ENCODE results near the gene ABHD15.

The ABHD15 gene

GRCh38 chr17:29566473-29567303 lies at the start of gene ABHD15:
Gene ABHD15, minus strand, starts transcription at chr17:29567037. Its CDS starts 71 bp downstream, at chr17:29566966.
- DNase-seq = peak; percentile 25 to 70 (median 50)

GRCh38 chr17:29615492-29616299 lies 48.9 kb upstream of the ABHD15 start:
- peak; percentile 64 to 87 (median 77) for DNase-seq

- peak; percentile 42 to 78 (median 57) for DNase-seq
Measured at GRCh38 chr17:29615048-29615385, 48.2 kb upstream of the ABHD15 start.

GRCh38 chr17:29614349-29615047 lies 47.7 kb upstream of the ABHD15 start:
- DNase-seq = no peak

- no peak for DNase-seq
Measured at GRCh38 chr17:29613856-29614255, 47.0 kb upstream of the ABHD15 start.

GRCh38 chr17:29613352-29613837 lies 46.6 kb upstream of the ABHD15 start:
- DNase-seq = peak; percentile 72 to 91 (median 89)

- no peak for DNase-seq
Measured at GRCh38 chr17:29612404-29613280, 45.8 kb upstream of the ABHD15 start.

GRCh38 chr17:29612094-29612403 lies 45.2 kb upstream of the ABHD15 start:
- DNase-seq = no peak

GRCh38 chr17:29611351-29612093 lies 44.7 kb upstream of the ABHD15 start:
- DNase-seq = no peak

GRCh38 chr17:29610395-29610794 lies 43.6 kb upstream of the ABHD15 start:
- DNase-seq = no peak

- DNase-seq = no peak
Measured at GRCh38 chr17:29608986-29609385, 42.1 kb upstream of the ABHD15 start.

- DNase-seq = no peak
Measured at GRCh38 chr17:29607557-29608195, 40.8 kb upstream of the ABHD15 start.

GRCh38 chr17:29603109-29603674 lies 36.4 kb upstream of the ABHD15 start:
- DNase-seq = no peak

- no peak for DNase-seq
Measured at GRCh38 chr17:29597361-29598172, 30.7 kb upstream of the ABHD15 start.

- DNase-seq = no peak
Measured at GRCh38 chr17:29596811-29597210, 30.0 kb upstream of the ABHD15 start.

- no peak for DNase-seq
Measured at GRCh38 chr17:29595943-29596774, 29.3 kb upstream of the ABHD15 start.

- no peak for DNase-seq
Measured at GRCh38 chr17:29595107-29595942, 28.5 kb upstream of the ABHD15 start.

GRCh38 chr17:29594519-29595090 lies 27.8 kb upstream of the ABHD15 start:
- DNase-seq = no peak
